ENCODE results near the gene PNISR. TPM values are rescaled to one million over a fixed set of nuclear protein-coding genes. Genes with fewer than 3 reads are reported as not detected.
"Not testable (repeated sequence)": the region's sequence is repeated elsewhere in the genome, so short reads cannot be mapped to it uniquely, and the experiment has no call there.

Gene PNISR, protein sequence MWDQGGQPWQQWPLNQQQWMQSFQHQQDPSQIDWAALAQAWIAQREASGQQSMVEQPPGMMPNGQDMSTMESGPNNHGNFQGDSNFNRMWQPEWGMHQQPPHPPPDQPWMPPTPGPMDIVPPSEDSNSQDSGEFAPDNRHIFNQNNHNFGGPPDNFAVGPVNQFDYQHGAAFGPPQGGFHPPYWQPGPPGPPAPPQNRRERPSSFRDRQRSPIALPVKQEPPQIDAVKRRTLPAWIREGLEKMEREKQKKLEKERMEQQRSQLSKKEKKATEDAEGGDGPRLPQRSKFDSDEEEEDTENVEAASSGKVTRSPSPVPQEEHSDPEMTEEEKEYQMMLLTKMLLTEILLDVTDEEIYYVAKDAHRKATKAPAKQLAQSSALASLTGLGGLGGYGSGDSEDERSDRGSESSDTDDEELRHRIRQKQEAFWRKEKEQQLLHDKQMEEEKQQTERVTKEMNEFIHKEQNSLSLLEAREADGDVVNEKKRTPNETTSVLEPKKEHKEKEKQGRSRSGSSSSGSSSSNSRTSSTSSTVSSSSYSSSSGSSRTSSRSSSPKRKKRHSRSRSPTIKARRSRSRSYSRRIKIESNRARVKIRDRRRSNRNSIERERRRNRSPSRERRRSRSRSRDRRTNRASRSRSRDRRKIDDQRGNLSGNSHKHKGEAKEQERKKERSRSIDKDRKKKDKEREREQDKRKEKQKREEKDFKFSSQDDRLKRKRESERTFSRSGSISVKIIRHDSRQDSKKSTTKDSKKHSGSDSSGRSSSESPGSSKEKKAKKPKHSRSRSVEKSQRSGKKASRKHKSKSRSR
- 86.7 and 151 TPM in 2 replicates for total RNA-seq (ENCODE audit: low replicate concordance)
- long read RNA-seq, full-length matches to known transcripts = 119 of 289 reads
- long read RNA-seq, partial matches to known transcripts = 117 of 289 reads
- long read RNA-seq, other reads (novel, unspliced or antisense) = 53 of 289 reads

- Mint-ChIP-seq H3K27ac (peak within 1 kb of the TSS; percentile 98), H3K9me3 (no peaks in the 10 kb centered on the region), H3K4me3 (peak within 1 kb of the TSS; percentile 95), H3K4me1 (ENCODE audit: unreplicated experiment) (peaks cover 35% of the 10 kb centered on the region), H3K36me3 (peaks cover 27% of the 10 kb centered on the region), H3K27me3 (no peaks in the 10 kb centered on the region)
- peak; percentile 85 for DNase-seq (ENCODE audit: extremely low spot score, unreplicated experiment)
- TF ChIP-seq, protein P1, sequence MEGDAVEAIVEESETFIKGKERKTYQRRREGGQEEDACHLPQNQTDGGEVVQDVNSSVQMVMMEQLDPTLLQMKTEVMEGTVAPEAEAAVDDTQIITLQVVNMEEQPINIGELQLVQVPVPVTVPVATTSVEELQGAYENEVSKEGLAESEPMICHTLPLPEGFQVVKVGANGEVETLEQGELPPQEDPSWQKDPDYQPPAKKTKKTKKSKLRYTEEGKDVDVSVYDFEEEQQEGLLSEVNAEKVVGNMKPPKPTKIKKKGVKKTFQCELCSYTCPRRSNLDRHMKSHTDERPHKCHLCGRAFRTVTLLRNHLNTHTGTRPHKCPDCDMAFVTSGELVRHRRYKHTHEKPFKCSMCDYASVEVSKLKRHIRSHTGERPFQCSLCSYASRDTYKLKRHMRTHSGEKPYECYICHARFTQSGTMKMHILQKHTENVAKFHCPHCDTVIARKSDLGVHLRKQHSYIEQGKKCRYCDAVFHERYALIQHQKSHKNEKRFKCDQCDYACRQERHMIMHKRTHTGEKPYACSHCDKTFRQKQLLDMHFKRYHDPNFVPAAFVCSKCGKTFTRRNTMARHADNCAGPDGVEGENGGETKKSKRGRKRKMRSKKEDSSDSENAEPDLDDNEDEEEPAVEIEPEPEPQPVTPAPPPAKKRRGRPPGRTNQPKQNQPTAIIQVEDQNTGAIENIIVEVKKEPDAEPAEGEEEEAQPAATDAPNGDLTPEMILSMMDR (conservative IDR thresholded peaks at IDR 0.05) = no peak
These were observed at the start of gene PNISR for GRCh38 chr6:99424761-99425646. PNISR (minus strand) TSS chr6:99425308; CDS start chr6:99414659, 10,649 bp downstream.

DNA sequence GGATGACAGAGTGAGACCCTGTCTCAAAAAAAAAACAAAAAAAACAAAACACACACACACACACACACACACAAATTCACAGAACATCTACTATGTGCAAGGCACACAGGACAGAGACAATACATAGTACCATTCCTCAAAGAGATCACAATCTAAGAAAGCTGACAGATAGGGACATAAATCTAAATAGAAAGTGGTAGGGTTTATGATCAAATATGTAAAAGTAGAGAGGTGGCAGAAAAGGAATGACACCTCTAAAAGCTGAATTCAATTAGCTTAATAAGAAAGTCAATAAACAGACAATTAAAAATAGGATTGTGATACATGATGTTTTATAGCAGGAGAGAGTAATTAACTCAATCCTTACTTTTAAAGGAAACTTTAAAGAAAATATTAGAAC, 48.6 kb upstream of the PNISR start:
- no peak overlapping the region for H3K4me3 Mint-ChIP-seq
- H3K9me3 Mint-ChIP-seq = no peaks in the 10 kb centered on the region
- TF ChIP-seq, protein P1 (conservative IDR thresholded peaks at IDR 0.05) = no peak
- H3K27me3 Mint-ChIP-seq = no peaks in the 10 kb centered on the region
- no peak for DNase-seq (ENCODE audit: extremely low spot score, unreplicated experiment)
- H3K36me3 Mint-ChIP-seq = peaks cover 16% of the 10 kb centered on the region
- no peak overlapping the region for H3K27ac Mint-ChIP-seq
- H3K4me1 Mint-ChIP-seq (ENCODE audit: unreplicated experiment) = peaks cover 4% of the 10 kb centered on the region

DNA sequence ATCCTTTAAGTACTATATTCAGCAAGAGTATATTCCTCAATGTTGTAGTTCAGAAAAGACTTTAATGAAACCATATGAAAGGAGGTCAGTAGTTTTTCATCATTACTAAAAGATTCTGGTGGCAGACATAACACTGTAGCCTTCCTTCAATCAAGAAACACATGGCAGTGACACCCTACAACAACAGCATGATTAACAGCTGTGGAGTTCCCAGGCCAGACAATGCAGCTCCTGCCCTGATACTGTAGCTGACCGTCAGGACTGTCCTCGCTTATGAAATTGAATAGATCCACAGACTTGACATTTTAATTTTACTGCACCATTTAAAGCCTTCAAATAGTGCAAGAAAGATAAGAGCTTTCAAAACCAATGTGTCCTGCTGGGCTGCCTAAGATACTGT, 46.5 kb upstream of the PNISR start:
- no peak for DNase-seq (ENCODE audit: extremely low spot score, unreplicated experiment)
- Mint-ChIP-seq H3K36me3 (peaks cover 10% of the 10 kb centered on the region), H3K27ac (no peak overlapping the region), H3K9me3 (no peaks in the 10 kb centered on the region), H3K4me3 (no peak overlapping the region), H3K27me3 (no peaks in the 10 kb centered on the region), H3K4me1 (ENCODE audit: unreplicated experiment) (peaks cover 4% of the 10 kb centered on the region)
- TF ChIP-seq, protein P1 (conservative IDR thresholded peaks at IDR 0.05) = no peak

GRCh38 chr6:99467509-99468106, 42.5 kb upstream of the PNISR start:
- Mint-ChIP-seq H3K27ac (no peak overlapping the region), H3K9me3 (no peaks in the 10 kb centered on the region)
- no peak for DNase-seq (ENCODE audit: extremely low spot score, unreplicated experiment)

GRCh38 chr6:99459133-99459532, 34.0 kb upstream of the PNISR start:
- not testable (repeated sequence) for H3K4me3 Mint-ChIP-seq; H3K27me3 Mint-ChIP-seq; H3K27ac Mint-ChIP-seq; H3K4me1 Mint-ChIP-seq (ENCODE audit: unreplicated experiment); DNase-seq (ENCODE audit: extremely low spot score, unreplicated experiment)
- Mint-ChIP-seq H3K9me3 (peaks cover 12% of the 10 kb centered on the region), H3K36me3 (peaks cover 30% of the 10 kb centered on the region)

More at GRCh38 chr6:99467509-99468106, 42.5 kb upstream of the PNISR start:
- TF ChIP-seq, protein P1 (conservative IDR thresholded peaks at IDR 0.05) = peak; percentile 86
- Mint-ChIP-seq H3K4me1 (ENCODE audit: unreplicated experiment) (peaks cover 4% of the 10 kb centered on the region), H3K4me3 (no peak overlapping the region), H3K27me3 (no peaks in the 10 kb centered on the region), H3K36me3 (peaks cover 4% of the 10 kb centered on the region)

Data from type B pancreatic cell (in vitro differentiated cells).